ENCODE data around the gene PACS1. TPM values are rescaled to one million over a fixed set of nuclear protein-coding genes. Genes with fewer than 3 reads are reported as not detected.

The PACS1 gene
- 28.9 and 35.1 TPM in 2 replicates for total RNA-seq

GRCh38 chr11:66069715-66070603, at the start of gene PACS1:
PACS1 (plus strand) TSS chr11:66070272; CDS start chr11:66070487, 215 bp downstream.

GRCh38 chr11:66026017-66026529, 44.0 kb upstream of the PACS1 start, which contains the start of gene CATSPER1:
CATSPER1 (minus strand) TSS chr11:66026479; CDS start chr11:66026379, 100 bp downstream.

GRCh38 chr11:66048547-66049323, 21.3 kb upstream of the PACS1 start, which contains the start of gene GAL3ST3:
GAL3ST3 (minus strand) TSS chr11:66049161; CDS start chr11:66045415, 3,746 bp downstream.

DNA sequence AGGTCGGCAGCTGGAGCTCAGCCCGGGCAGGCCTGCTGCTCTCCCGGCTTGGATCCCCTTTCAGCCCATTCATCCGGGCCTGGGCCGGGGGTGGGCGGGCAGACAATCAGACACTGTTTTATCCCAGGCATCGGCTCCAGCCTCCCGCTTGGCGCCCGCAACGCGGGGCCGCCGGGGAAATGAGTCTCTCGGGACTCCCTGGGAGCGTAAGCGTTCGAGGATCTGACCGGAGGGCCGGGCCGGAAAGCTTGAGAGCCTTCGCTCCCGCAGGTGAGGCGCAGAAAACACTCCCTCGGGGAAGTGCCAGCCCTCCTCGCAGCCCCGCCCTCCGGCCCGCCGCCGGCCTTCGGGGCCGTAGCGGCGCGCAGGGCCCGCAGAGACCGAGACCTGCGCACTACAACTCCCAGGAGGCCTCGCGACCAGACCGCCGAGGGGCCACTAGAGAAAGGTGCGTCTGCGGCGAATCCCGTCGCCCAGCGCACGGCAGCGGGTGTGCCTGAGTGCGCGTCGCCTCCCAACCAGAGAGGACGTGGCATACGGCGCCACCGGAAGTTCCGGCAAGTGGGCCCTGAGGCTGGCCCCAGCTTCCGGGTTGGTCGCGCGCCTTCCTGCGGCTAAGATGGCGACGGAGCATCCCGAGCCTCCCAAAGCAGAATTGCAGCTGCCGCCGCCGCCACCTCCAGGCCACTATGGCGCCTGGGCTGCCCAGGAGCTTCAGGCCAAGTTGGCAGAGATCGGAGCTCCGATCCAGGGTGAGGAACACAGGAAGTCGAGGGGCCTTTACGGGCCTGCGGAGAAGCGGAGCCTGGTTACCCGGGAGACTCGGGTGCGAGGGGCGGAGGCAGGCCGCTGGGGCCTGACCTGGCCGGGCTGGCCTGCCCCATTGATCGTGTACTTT, 18.1 kb upstream of the PACS1 start, which contains the start of gene SF3B2:
Gene SF3B2, plus strand, starts transcription at position 599 of the 898 bp plus-strand sequence. Its CDS starts 21 bp downstream, at position 620.

DNA sequence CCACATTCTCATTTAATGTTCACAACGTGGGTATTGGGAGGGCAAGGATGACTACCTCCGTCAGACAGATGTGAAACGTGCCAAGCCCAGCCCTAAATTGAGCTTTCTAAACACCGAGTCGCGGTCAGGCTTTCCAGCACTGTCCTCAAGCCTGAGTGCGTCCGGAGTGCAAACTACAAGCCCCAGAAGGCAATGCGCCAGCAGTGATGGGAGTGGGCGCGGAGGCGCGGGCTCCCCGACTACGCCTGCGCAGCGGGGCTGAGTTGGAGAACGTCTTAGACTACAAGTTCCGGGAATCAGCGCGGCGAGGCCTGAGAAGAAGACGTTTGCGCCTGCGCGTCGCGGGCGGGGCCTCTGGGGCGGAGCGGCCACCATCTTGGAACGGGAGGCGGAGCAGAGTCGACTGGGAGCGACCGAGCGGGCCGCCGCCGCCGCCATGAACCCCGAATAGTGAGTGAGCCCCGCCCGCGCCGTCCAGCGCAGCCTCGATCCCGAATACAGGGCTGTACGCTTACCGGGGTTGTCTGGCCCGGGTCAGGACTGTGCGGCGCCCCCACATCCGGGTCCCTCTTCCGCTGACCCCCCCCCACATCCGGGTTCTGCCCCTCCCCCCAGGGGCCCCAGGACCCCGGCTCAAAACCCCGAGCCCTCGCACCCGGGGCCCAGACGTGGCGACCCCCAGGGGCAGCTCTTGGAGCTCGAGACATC, 198.3 kb downstream of the PACS1 start, which contains the start of gene RAB1B:
Gene RAB1B, plus strand, starts transcription at position 396 of the 708 bp plus-strand sequence. Its CDS starts 41 bp downstream, at position 437.

GRCh38 chr11:66277471-66278362, 207.6 kb downstream of the PACS1 start, which contains the start of gene CNIH2:
CNIH2 (plus strand) TSS chr11:66278175; CDS start chr11:66278457, 282 bp downstream.

GRCh38 chr11:66288671-66289547, 218.8 kb downstream of the PACS1 start, which contains the start of gene YIF1A:
YIF1A (minus strand) TSS chr11:66289143; CDS start chr11:66288985, 158 bp downstream.

GRCh38 chr11:66291706-66292542, 221.9 kb downstream of the PACS1 start, which contains the start of gene TMEM151A:
TMEM151A (plus strand) TSS chr11:66291894; CDS start chr11:66292014, 120 bp downstream.

Other genes starting within 250 kb of the PACS1 start
- 0.13 and 0.86 TPM in 2 replicates for gene SNX32, start 236.3 kb upstream of the PACS1 start, total RNA-seq
- gene CFL1, start 212.1 kb upstream of the PACS1 start, total RNA-seq = 1,176 and 1,575 TPM in 2 replicates
- gene MUS81, start 209.8 kb upstream of the PACS1 start, total RNA-seq = 46.9 and 49.3 TPM in 2 replicates
- 18.9 and 22.0 TPM in 2 replicates for gene EFEMP2, start 197.5 kb upstream of the PACS1 start, total RNA-seq
- gene CTSW, start 190.4 kb upstream of the PACS1 start, total RNA-seq = not detected in 2 replicates
- gene FIBP, start 181.8 kb upstream of the PACS1 start, total RNA-seq = 94.0 and 128 TPM in 2 replicates
- 78.2 and 108 TPM in 2 replicates for gene CCDC85B, start 179.6 kb upstream of the PACS1 start, total RNA-seq
- 41.6 and 48.9 TPM in 2 replicates for gene FOSL1, start 169.9 kb upstream of the PACS1 start, total RNA-seq
- gene C11orf68, start 151.2 kb upstream of the PACS1 start, total RNA-seq = 14.4 and 17.0 TPM in 2 replicates
- gene DRAP1, start 150.8 kb upstream of the PACS1 start, total RNA-seq = 74.0 and 108 TPM in 2 replicates
- not detected in 2 replicates for gene TSGA10IP, start 124.8 kb upstream of the PACS1 start, total RNA-seq
- 30.9 and 35.9 TPM in 2 replicates for gene SART1, start 108.5 kb upstream of the PACS1 start, total RNA-seq
- 32.0 and 33.5 TPM in 2 replicates for gene EIF1AD, start 68.1 kb upstream of the PACS1 start, total RNA-seq
- gene BANF1, start 67.8 kb upstream of the PACS1 start, total RNA-seq = 51.8 and 60.2 TPM in 2 replicates
- 0.22 and 0.53 TPM in 2 replicates for gene CST6, start 58.3 kb upstream of the PACS1 start, total RNA-seq
- gene CATSPER1, start 43.8 kb upstream of the PACS1 start, total RNA-seq = not detected in 2 replicates
- 0.36 TPM in 1 of 2 replicates, not detected in the other for gene GAL3ST3, start 21.1 kb upstream of the PACS1 start, total RNA-seq
- gene SF3B2, start 17.9 kb upstream of the PACS1 start, total RNA-seq = 175 and 176 TPM in 2 replicates
- 15.8 and 19.2 TPM in 2 replicates for gene KLC2, start 187.4 kb downstream of the PACS1 start, total RNA-seq
- 107 and 128 TPM in 2 replicates for gene RAB1B, start 198.4 kb downstream of the PACS1 start, total RNA-seq
- 0.13 and 0.14 TPM in 2 replicates for gene CNIH2, start 207.9 kb downstream of the PACS1 start, total RNA-seq
- gene YIF1A, start 218.9 kb downstream of the PACS1 start, total RNA-seq = 70.6 and 85.0 TPM in 2 replicates
- gene TMEM151A, start 221.6 kb downstream of the PACS1 start, total RNA-seq = under 0.01 TPM in 1 of 2 replicates, not detected in the other
- gene CD248, start 246.8 kb downstream of the PACS1 start, total RNA-seq = under 0.01 TPM in 1 of 2 replicates, not detected in the other

Measured in thoracic aorta endothelial cell (primary cell).